H4 (cell line): Measurements from ENCODE around the gene ACAN. TPM values are rescaled to one million over a fixed set of nuclear protein-coding genes. Genes with fewer than 3 reads are reported as not detected.
A peak's percentile ranks its signal among the peaks of the same experiment; 100 is the strongest.

Experiments used
- DNase-seq: peaks from one replicate; pipeline ENCODE4 v3.0.0-alpha.2; 2015; ENCODE audit warnings: low spot score
- total RNA-seq: library from RNA; depleted of rRNA; stranded (reverse); fragments of >200 nt; shearing (Covaris generic); gene quantifications from 2 replicates; pipeline ENCODE4 v1.2.3, GENCODE V29; 2014

The ACAN gene
- total RNA-seq, 1 experiment from 2014 or later = 0.02 TPM

DNA sequence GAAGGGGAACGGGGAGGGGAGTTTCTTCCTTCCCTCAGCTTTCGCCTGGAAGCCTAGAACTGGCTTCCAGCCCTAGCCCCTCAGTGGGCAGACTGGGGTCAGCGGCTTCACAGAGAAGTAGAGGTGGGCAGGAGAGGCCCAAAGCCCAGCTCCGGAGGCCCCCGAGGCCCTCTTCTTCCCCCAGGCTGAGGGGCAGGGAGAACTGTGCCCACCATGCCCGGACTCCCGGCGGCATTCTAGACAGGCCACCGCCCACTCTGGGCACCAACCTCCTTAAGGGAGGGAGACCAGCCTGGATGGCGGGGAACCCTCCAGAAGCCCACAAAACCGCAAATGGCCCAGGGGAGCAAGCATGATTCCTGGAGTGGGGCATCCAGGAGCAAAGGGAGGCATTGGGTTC is 74.2 kb downstream of the ACAN start:
- no peak for DNase-seq

DNA sequence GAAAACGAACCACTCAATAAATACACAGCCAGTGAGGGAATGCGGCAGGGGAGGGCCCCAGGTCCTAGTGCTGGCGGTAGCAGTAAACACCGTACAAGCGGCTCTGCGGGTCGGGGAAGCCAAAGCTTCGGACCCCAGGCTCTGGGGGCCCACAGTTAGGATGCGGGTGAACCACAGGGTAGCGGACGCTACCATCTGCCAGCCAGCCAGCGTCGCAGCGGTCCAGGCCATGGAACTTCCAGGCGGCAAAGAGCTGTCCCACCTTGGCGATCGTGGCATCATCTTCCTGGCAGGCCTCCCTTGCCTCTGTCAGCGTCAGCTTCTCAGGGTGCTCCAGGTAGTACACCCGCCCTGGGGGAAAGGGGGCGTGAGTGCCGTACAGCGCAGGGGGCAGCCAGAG is 74.7 kb downstream of the ACAN start:
- DNase-seq = no peak

DNA sequence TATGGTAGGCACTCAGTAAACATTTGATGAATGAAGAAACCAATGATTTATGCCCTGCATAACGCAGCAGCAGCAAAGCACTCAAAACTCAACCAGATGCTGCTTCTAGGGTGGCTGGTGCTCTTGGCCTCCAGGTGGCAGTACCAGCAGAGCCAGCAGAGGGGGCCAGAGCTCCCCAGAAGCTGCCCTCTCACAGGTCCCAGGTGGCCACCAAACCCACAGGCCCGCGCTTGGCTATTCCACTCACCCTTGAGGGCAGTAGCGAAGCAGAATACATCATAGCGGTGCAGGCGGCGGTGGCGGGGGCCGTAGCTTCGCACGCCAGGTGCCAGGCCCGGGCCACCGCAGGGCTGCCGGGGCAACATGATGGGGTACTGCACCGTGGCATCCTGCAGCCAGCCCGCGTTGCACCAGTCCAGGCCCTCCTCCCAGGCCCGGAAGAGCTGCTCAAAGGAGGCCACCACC is 75.5 kb downstream of the ACAN start:
- peak; percentile 57 for DNase-seq

DNA sequence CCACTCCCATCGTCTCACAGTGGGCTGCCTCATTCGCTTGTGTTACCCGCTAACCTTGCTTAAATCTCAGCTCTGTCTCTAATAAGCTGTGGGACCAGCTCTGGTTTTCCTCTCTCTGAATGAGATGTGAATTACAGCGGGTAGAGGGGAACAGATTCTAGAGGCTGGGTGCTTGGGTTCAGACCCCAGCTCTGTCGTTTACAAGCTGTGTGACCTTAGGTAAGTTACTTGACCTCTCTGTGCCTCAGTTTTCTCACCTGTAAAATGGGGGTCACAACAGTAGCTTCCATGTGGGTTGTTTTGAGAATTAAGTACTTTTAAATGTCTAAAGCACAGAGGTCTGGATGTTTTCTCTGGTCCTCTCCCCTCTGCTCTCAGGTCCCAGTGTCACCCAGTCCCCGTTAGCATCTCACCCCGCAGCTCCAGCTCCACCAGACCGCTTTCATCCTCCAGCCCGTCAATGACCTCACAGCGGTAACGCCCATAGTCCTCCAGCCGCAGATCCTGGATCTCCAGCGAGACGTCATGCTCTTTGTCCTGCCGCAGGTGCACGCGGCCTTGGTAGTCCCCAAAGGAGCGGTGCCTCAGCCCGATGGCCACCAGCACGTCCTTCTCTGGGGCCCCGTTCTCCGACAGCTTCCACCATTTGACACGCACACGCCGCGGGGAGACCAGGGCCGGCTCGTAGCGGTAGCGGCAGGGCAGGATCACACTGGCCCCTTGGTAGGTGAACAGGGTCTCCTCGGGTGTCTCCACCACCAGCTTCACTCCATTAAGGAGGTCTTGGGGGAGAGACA is 77.9 kb downstream of the ACAN start:
- DNase-seq = no peak

DNA sequence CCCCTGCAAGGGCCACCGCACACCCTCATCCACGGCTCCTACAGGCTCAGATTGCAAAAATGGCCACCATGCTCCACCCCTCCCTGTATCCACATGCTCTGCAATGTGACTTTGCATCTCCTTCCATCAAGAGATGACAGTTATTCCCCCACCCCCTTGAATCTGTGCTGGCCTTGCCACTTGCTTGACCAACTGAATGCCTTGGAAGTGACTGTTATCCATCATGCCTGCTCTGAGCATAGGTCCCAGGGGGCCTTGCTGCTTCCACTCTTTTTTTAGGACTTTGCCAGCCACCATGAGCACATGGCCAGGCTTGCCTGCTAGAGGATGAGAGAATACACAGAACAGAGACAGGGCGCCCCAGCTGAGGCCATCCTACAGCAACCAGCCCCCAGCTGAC is 78.5 kb downstream of the ACAN start:
- DNase-seq = no peak

DNA sequence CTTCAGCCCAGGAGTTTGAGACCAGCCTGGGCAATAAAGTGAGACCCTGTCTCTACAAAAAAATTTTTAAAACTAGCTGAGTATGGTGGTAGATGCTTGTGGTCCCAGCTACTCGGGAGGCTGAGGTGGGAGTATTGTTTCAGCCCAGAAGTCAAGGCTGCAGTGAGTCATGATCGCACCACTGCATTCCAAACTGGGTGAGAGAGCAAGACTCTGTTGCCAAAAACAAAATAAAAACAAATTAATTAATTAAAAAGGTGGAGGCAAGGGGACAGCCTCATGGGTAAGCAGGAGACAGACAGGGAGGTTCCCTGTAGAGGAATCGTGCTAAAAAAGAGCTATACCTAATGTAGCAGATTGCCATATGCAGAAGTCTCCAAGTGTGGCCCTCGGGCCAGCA is 79.5 kb downstream of the ACAN start:
- no peak for DNase-seq

DNA sequence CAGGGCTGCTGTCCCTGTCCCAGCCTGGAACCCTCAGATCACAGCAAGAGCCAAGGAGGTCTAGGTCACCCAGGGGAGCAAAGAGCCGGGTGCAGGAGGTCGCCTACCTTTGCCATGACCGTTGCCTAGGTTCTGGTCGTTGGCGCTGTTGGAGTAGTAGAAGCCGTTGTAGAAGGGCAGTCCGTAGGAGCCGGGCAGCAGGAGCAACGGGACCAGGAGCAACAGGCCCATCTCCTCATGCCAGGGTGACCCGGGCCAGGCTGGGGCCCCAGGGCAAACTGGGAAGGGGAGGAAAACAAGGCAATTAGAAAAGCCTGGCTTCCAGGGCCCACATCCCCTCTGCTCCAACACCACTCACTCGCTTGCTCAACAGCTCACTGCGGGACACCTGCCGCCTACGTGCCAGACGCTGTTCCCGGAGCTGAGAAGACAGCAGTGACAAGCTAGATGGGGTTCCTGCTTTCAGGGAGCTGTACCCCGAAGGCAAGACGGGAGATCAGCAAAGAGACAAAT is 83.9 kb downstream of the ACAN start:
- DNase-seq = no peak

DNA sequence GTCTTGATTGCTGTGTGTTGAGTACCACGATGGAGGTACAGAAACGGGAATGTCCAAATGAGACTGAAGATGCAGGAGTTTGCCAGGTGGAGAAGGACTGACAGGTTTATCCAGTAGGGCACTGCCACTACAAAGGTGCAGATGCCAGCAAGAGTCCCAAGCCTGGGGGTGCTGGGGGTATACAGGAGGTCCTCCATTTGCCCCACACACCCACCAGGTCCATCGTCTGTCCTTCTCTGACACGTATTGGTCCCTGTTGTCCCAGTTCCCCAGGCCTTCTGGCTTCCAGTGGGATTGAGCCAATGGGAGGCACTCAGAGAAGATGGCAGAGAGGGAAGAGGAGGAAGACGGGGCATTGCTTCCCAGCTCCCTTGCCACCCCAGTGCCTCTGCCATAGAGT is 85.5 kb downstream of the ACAN start:
- no peak for DNase-seq

DNA sequence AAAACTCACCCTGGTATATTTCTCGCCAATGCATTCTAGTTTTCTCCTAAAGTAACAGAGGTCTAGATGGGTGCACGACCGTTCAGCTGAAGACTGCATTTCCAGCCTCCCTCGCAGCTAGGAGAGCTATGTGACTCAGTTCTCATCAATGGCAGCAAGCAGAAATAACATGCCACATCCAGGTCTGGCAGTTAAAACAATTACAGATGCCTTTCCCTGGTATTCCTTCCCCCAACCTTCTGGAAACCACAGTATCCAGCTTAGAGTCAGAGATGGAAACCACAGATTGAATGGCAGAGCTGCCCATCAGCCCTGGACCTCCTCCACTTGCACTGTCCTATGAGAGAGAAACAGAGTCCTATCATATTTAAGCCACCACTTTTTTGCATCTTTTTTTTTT is 87.3 kb downstream of the ACAN start:
- DNase-seq = peak; percentile 31

DNA sequence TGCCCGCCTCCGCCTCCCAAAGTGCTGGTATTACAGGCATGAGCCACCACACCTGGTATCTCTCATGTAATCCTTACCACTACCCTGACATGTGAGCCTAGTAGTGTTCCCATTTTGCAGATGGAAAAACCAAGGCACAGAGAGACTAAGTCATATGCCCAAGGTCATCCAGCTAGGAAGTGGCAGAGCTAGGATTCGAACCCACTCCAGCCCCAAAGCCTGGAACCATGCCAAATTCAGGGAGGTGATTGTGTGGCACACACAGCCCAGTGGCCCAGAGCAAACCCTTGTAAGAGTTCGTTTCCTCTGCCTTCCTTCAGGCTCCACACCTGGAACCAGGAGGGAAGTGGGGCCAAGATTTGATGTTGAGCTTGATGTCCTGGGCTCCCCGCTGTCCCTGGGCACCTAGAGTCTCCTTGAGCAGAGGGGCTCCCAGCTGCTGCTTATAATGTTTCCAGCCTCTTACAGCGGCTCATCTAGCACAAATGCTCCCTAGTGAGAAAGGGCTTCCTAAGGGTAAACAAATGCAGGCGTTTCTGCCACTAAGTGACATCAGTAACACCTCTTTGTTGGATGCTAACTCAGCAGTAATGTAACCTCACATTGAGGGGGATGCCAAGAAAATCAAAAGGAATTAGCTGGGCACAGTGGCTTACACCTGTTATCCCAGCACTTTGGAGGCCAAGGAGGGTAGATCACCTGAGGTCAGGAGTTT is 88.5 kb downstream of the ACAN start:
- no peak for DNase-seq

DNA sequence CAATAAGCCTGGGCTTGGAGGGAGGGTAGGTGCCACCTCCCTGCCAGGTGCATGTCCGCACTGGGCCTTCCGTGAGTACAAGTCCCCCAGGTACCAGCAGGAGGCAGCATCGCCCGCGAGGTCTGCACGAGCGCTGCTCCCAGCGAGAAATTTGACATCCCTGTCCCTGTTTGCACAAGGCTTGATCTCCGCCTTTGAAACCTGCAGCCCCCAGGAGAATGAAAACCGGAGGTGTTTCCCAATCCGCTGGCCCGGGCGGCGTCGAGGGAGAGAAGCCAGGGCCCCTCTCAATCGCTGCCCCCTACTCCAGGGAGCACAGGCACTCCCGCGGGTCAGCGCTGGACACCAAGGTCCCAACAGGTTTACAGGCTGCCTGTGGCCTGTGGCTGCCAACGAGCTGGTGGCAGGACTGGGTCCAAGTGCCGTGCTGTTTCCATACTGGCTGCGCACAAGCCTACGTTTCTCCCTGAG is 91.1 kb downstream of the ACAN start:
- DNase-seq = no peak

DNA sequence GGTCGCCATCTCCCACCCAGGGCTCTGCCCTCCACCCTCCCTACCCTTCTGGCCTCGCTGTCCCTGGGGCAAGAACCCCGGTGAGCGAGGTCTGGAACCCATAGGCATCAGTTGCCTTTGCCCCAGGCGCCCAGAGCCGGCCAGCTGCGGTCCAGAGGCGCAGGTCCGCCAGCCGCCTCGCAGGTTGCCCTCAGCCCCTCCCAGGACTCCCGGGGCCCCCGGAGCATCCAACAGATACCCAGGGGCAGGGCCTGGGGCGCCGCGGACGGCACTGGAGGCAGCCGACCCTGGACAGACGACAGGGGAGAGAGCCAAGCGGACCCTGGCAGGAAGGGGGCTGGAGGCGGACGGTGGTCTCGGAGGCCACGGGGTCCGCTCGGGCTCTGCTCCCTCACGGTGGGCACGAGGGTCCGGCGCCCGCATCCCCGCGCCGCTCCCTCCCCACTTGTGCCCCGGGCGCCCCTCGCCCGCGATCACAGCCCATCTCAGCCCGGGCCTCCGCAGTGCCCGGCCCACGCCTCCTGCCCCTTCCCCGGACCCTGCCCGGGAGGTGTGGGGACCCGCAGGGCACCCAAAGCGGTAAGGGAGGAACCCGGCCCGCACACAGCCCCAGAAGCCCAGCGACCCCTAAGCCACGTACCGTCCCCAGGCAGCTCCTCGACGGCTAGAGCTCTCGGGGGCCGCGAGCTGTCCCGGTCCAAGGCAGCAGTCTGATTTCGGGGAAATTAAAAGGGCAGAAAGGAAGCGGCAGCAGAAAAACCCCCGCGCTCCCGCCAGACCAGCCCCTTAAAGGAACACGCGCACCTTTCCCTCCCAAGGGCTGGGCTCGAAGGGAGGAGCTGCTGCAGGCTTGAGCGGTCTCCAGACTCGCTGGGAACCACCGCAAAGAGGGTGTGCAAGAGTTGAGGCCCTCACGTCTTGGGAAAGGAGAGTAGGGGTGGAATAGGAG is 91.9 kb downstream of the ACAN start, which contains the start of gene HAPLN3:
HAPLN3 (minus strand) TSS at position 726 of the 949 bp plus-strand sequence. CDS start 8,246 bp downstream, outside the sequence.
- no peak for DNase-seq

DNA sequence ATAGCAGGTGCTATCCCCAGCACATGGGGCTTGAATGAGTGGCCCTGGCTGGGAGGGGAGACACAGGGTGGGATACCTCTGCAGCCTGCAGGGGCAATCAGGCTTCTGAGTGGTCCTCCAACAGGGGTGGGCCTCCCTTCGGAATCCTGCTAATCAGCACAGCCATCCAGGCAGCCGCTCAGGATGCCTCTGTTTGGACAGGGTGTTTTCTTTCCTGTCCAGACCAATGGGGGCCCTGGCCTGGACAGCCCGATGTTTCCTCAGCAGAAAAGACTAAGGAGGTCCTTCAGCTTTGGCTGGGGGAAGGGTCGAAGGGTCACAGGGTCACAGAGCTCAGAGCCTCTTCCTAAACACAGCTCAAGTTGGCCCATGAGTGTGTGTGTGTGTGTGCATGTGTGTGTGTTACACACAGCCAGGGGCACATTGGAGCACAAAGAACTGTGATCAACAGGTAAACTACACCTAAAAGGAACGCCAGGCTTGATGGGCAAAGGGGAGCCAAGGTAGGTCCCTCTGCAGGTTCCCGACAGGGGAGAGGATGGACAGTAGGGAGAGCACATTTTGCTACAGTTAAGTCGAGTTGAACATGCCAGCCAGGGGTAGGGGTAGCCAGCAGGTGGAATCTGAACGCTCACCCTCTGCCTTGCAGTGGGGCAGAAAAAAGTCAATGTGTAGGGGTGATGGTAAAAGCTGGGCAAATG is 93.2 kb downstream of the ACAN start:
- DNase-seq = no peak

DNA sequence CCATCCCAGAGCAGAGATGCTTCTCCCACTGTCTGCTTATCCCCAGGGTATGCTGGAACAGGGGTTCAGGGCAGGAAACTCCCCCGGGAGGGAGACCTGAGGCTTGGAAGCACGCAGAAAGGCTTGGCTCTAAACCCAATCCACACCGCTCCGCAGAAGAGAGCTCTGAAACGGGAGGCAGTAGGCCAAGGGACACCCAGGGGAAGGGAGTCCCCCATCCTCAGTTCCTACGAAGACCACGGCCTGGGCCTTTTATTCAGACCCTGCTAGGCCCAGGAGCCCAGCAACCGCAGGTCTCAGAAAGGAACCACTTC is 93.9 kb downstream of the ACAN start:
- DNase-seq = no peak

DNA sequence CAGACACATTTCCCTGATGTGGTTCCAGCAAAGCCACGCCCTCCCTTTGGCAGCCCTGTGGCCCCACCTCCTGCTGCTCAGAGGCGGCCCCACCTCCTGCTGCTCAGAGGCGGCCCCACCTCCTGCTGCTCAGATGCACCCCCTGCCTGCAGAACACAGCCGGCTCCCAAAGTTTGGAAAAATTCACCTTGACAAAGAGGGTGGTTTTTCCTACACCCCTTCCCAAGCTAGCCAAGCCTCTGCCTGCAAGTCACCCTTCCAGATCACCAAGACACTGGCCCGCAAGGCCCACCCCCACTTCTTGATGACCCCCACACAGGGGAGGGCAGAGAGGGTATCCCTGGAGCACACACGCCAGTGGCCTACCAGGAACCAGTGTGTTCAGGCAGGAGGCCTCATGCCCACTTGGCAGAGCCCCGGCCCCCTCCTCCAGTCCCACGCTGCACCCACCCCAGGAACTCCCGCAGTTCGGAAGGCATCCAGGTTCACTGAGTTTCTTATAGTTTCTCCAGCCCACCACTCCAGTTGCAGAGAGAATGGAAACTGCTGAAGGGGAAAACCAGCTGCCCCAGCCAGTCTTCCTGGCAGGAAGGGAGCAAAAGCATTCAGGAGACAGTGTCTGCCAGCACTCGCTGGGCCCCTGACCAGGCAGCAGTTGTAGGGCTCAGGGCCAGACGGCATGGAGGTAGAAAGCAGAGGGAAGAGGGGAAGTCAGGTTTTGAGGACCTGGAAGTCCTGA is 94.4 kb downstream of the ACAN start:
- peak; percentile 88 for DNase-seq

DNA sequence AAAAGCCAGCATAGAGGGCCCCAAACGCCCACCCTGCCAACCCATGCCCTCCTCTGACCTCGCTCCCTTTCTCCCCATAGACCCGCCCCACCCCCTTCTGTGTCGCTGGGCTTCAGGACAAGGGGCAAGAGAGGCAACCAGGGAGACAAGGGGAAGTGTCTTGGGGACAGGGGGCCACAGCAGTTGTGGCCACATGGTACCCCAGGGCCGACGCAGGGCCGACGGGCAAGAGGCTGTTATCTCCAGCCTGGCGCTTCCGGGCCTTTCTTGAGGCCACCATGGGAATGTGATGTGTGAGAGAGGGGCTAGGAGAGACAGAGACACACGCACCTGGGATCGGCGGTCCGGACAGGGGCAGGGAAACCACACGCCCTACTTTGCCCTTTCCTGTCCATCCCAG is 95.5 kb downstream of the ACAN start:
- DNase-seq = no peak

DNA sequence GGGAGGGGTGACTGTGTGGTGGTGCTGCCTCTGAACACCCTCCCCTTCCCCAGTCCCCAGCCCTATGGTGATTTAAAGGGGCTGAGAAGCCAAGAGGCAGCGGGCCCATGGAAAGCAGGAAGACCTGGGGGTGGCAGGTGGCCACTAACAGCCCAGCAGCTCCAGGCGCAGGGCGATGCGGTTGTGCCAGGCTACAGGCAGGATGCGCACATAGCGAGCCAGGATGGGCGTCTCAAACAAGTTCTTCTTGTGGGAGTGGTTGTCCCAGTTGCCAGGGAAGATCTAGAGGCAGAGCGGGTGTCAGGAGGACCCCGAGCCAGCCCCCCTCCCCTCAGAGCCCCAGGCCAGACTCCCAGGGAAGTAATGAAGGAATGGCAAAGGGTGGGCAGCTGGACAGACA is 96.0 kb downstream of the ACAN start:
- no peak for DNase-seq

DNA sequence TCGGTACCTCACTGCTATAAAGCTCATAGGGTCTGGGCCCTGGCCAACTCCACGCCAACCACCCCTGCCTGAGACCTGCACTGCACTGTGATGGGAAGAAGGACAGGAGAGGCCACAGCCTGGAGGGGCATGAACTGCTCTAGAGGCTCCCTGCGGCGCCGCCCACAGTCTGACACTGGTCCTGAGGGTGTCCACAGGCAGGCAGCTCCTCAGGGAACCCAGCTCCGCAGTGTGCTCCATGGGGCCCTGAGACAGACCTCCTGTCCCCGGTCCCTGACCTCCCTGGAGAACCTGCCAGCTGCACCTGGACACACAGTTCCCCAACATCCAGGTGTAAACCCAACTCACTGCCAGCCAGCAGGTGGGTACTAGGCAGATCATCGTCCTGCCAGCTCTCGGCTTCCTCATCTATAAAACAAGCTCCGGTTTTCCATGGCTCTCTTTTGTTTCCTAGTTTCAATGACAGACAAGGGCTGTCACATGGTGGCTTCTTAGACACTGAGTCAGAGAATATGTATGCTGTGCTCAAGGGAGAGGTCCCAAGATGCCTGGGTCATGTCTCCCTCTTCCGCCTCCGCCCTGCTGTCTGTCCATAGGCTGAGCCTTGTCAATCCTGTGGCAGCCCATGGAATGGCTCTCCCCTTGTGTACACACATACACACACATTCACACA is 97.2 kb downstream of the ACAN start:
- no peak for DNase-seq

DNA sequence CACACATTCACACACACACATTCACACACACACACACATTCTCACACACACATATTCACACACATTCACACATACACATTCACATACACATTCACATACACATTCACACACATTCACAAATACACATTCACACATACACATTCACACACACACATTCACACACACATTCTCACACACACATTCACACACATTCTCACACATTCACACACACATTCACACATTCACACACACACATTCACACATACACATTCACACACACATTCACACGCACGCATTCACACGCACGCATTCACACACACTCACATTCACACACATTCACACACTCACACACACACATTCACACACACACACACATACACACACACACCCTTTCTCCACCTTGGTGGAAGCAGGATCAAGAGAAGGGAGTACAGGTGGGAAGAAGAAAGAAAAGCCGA is 97.8 kb downstream of the ACAN start:
- DNase-seq = no peak
